Calu3 (cell line): ENCODE results near the gene CDH13. TPM values are rescaled to one million over a fixed set of nuclear protein-coding genes. Genes with fewer than 3 reads are reported as not detected.

ENCODE experiments used
- BruUV-seq: library from RNA; stranded (reverse); fragments of 400-500 nt; replicated peaks from 2 replicates; lab custom pipeline; 2021; lab: Mats Ljungman, UMichigan
- CTCF ChIA-PET: fragments of 300-600 bp; sonication (Branson Sonifier 250); formaldehyde crosslinking; loops from one replicate; lab custom pipeline; 2022; ENCODE audit warnings: antibody characterized with exemption; lab: Charles Lee
- DNase-seq: peaks from one replicate; pipeline ENCODE4 v3.0.0; 2022
- H3K27ac Mint-ChIP-seq: one replicate; pipeline ENCODE4 v1.8.0; 2022; ENCODE audit warnings: mixed read lengths; ENCODE audit not compliant: unreplicated experiment
- H3K27me3 Mint-ChIP-seq: one replicate; pipeline ENCODE4 v1.8.0; 2022; ENCODE audit warnings: mixed read lengths; ENCODE audit not compliant: unreplicated experiment
- H3K36me3 Mint-ChIP-seq: one replicate; pipeline ENCODE4 v1.8.0; 2022; ENCODE audit warnings: mild to moderate bottlenecking, moderate library complexity, mixed read lengths; ENCODE audit not compliant: insufficient read depth, unreplicated experiment
- H3K4me1 Mint-ChIP-seq: one replicate; pipeline ENCODE4 v1.8.0; 2022; ENCODE audit warnings: mild to moderate bottlenecking, low read depth, mixed read lengths; ENCODE audit not compliant: unreplicated experiment
- H3K4me3 Mint-ChIP-seq: one replicate; pipeline ENCODE4 v1.8.0; 2022; ENCODE audit warnings: mild to moderate bottlenecking, low read depth, moderate library complexity, mixed read lengths; ENCODE audit not compliant: unreplicated experiment
- H3K9me3 Mint-ChIP-seq: one replicate; pipeline ENCODE4 v1.8.0; 2022; ENCODE audit warnings: low read depth, mixed read lengths; ENCODE audit not compliant: unreplicated experiment
- CTCF ChIP-seq: fragments of 200-600 bp; IDR thresholded peaks from one replicate; pipeline ENCODE4 v1.8.0; 2022; ENCODE audit warnings: antibody characterized with exemption; ENCODE audit not compliant: unreplicated experiment
- intact Hi-C: fragments of 100-400 bp; cut with micrococcal nuclease; formaldehyde crosslinking; loops from one replicate; pipeline ENCODE4 v1.10.0; 2022; ENCODE audit not compliant: unreplicated experiment
- total RNA-seq: library from RNA; stranded (reverse); gene quantifications from 2 replicates; pipeline ENCODE4 v1.2.3, GENCODE V29; 2022

The CDH13 gene
- total RNA-seq, 1 experiment from 2014 or later: not detected

DNA sequence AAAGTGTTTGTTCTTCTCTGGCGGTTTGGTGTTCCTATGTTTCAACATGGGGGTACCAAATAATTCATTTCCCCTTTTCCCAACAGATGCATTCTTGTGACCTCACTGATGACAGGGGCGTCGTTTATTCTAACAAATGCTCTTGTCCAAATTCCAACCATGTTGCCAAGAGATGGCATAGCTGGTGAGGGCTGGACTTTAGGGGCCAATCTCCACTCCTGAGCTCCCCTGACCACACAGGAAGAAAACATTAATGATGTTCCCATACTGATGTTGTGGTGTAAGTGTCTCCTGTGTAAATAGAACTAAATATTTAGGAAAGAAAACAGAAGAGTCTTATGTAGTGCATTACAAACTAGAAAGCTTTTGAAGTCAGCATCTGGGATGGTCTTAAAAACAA is 431.6 kb downstream of the CDH13 start:
- CTCF ChIA-PET: no interaction called here
- no peak for DNase-seq
- intact Hi-C loops: no loop called here
- TF ChIP-seq CTCF: no peak
- Mint-ChIP-seq H3K9me3 (peaks cover 9% of the 10 kb centered on the region), H3K27ac (no peak overlapping the region), H3K36me3 (no peaks in the 10 kb centered on the region), H3K4me1 (no peaks in the 10 kb centered on the region), H3K27me3 (no peaks in the 10 kb centered on the region), H3K4me3 (no peak overlapping the region)
- no TSS peak for BruUV-seq

GRCh38 chr16:83059237-83059636 is 432.5 kb downstream of the CDH13 start:
- no TSS peak for BruUV-seq
- no peaks in the 10 kb centered on the region for H3K4me1 Mint-ChIP-seq
- intact Hi-C loops: no loop called here
- DNase-seq: no peak
- no peaks in the 10 kb centered on the region for H3K27me3 Mint-ChIP-seq
- H3K4me3 Mint-ChIP-seq: no peak overlapping the region
- peaks cover 11% of the 10 kb centered on the region for H3K9me3 Mint-ChIP-seq
- H3K36me3 Mint-ChIP-seq: no peaks in the 10 kb centered on the region
- CTCF ChIA-PET: no interaction called here
- no peak for TF ChIP-seq CTCF
- no peak overlapping the region for H3K27ac Mint-ChIP-seq

- H3K4me3 Mint-ChIP-seq: no peak overlapping the region
- peaks cover 15% of the 10 kb centered on the region for H3K9me3 Mint-ChIP-seq
- no peaks in the 10 kb centered on the region for H3K4me1 Mint-ChIP-seq
- no peak for DNase-seq
- BruUV-seq: no TSS peak
- CTCF ChIA-PET: no interaction called here
- H3K27me3 Mint-ChIP-seq: no peaks in the 10 kb centered on the region
- no peak overlapping the region for H3K27ac Mint-ChIP-seq
- intact Hi-C loops: no loop called here
- no peaks in the 10 kb centered on the region for H3K36me3 Mint-ChIP-seq
- TF ChIP-seq CTCF: no peak
Measured at GRCh38 chr16:83066011-83066410, 439.2 kb downstream of the CDH13 start.

- CTCF ChIA-PET: no interaction called here
- no peak for TF ChIP-seq CTCF
- no peak for DNase-seq
- no TSS peak for BruUV-seq
- Mint-ChIP-seq H3K4me1 (no peaks in the 10 kb centered on the region), H3K4me3 (no peak overlapping the region), H3K27me3 (no peaks in the 10 kb centered on the region), H3K36me3 (no peaks in the 10 kb centered on the region), H3K9me3 (peaks cover 15% of the 10 kb centered on the region), H3K27ac (no peak overlapping the region)
- intact Hi-C loops: no loop called here
Measured at GRCh38 chr16:83066881-83067280, 440.1 kb downstream of the CDH13 start.

GRCh38 chr16:83068686-83069085 is 441.9 kb downstream of the CDH13 start:
- CTCF ChIA-PET: no interaction called here
- H3K27me3 Mint-ChIP-seq: no peaks in the 10 kb centered on the region
- BruUV-seq: no TSS peak
- intact Hi-C loops: no loop called here
- H3K4me3 Mint-ChIP-seq: no peak overlapping the region
- no peak for DNase-seq
- H3K36me3 Mint-ChIP-seq: no peaks in the 10 kb centered on the region
- H3K27ac Mint-ChIP-seq: no peak overlapping the region
- no peaks in the 10 kb centered on the region for H3K4me1 Mint-ChIP-seq
- TF ChIP-seq CTCF: no peak
- peaks cover 14% of the 10 kb centered on the region for H3K9me3 Mint-ChIP-seq
